ENCODE measurements around the gene SLC7A5.

The SLC7A5 gene

DNA sequence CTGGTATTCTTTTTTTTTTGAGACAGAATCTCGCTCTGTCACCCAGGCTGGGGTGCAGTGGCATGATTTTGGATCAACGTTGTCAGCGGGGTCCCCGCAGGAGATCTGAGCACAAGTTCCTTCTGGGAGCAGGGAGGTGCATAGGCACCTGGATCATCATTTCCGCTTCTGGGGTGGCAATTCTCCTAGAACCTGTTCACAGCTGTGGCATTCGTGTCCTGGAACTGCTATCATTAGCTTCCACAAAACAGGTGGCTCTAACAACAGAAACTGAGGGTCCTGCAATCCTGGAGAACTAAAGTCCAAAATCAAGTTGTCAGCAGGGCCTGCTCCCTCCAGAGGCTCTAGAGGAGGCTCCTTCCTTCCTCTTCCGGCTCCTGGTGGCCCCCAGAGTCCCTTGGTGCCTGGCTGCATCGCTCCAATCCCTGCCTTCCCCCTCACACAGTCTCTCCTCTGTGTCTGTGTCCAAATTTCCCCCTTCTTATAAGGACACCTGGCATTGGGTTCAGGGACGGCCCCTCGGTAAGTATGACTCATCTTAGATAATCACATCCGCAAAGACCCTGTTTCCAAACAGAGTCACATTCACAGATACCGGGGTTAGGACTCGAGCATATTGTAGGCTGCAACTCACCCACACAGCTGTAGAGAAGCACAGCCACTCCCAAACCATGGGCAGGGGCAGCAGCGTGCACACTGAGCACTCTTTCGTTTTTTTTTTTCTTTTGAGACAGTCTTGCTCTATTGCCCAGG, 60.0 kb downstream of the SLC7A5 start:
- no peak for DNase-seq (ENCODE audit: insufficient read length, low spot score)
- TF ChIP-seq POLR2A (IDR thresholded peaks at IDR 0.05; ENCODE audit: low read depth, low read length) = no peak
- no peak for FAIRE-seq

DNA sequence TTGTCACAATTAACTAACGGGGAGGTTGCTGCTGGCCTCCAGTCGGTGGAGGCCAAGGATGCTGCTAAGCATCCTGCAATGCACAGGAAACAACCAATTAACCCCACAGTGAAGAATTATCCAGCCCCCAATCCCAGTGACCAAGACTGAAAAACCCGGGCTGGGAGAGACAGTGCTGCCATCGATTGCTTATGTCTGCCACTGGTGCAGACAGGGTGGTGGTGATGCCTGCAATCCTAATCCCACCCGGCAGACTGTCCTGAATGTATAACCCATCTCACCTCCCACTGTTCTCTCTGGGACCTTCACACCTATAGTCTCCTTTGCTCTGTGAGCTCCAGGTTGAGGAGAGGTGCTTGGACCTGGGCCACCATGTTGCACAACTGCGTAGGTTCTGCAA, 61.2 kb downstream of the SLC7A5 start:
- TF ChIP-seq POLR2A (IDR thresholded peaks at IDR 0.05; ENCODE audit: low read depth, low read length) = no peak
- DNase-seq (ENCODE audit: insufficient read length, low spot score) (no peak), FAIRE-seq (no peak)

DNA sequence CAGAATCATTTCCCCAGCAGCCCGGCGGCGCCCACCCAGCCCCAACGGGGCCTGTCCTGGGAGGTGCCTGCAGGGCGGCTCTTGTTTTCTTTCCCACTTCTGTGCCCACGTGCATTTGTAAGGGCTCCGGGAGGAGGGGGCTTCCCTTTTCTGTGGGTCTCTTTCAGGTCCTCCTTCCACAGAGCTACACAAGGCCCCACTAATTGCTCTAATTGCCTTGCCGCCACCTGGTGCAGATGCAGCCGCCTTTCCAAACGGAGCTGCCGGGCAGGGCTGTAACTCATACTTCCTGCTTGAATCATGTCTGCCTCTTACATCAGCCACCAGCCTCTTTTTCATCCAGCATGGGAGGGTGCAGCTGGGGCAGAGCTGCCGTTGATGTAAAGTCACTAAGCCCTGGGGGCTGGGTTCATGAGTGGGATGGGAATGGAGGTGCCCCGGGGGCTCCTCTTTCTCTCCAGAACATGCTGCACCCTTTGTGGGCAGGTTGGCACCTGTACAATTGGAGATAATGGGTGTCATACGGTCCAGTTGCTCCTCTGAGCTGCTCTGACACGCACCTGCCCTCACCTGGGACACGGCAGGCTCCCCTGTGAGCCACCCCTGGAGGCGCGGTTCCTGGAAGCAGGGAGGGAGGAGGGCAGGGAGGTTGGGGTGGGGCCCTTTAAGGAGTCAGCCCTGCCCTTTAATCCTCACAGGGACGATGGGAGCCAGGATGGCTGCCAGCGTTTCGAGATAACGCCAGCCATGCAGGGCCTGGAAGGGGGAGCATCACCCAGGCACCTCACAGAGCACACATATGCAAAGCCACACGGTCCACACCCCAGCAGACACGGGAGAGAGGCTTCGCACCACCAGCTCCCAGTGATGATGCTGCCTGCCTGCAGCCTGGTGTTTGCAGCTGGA, 62.4 kb downstream of the SLC7A5 start:
- DNase-seq (ENCODE audit: insufficient read length, low spot score) (peak; percentile 73), FAIRE-seq (no peak)
- no peak; the same call in 1 of the 2 replicates for TF ChIP-seq POLR2A (IDR thresholded peaks at IDR 0.05; ENCODE audit: low read depth, low read length)

DNA sequence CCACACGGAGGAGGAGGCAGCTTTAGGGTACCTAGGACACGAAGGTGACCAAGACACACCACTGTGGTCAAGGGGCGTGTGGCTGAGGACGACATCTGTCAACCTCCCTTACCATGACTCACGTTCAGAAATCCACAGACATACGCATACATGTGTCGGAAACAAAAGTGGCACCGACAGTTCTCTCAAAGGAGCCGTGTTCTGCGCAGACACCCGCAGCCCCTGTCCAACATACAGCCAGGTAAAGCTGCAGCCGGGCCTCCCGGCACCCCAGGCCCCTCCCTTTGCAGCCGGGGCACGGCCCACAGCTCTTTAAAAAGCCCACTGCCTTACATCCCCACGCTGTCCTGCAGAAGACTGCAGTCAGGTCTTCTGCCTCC, 63.1 kb downstream of the SLC7A5 start:
- FAIRE-seq = no peak
- DNase-seq (ENCODE audit: insufficient read length, low spot score) = no peak
- no peak for TF ChIP-seq POLR2A (IDR thresholded peaks at IDR 0.05; ENCODE audit: low read depth, low read length)

DNA sequence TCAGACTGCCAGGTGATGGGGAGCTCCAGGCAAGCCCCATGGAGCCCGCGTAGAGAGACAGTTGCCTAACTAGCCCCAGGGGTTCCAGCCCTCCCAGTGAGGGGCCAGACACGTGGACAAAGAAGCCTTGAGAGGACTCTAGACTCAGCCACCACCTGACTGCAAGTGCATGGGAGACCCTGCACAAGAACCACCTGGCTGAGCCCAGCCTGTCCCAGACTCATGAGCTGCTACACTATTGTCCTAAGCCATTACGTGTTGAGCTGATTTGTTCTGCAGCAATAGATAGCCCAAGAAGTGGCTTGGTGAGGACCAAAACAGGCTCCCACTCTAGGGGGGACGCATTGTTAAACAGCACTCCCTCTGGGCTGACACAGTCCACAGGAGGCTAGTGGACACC, 65.9 kb downstream of the SLC7A5 start:
- TF ChIP-seq POLR2A (IDR thresholded peaks at IDR 0.05; ENCODE audit: low read depth, low read length) = no peak
- FAIRE-seq (no peak), DNase-seq (ENCODE audit: insufficient read length, low spot score) (no peak)

DNA sequence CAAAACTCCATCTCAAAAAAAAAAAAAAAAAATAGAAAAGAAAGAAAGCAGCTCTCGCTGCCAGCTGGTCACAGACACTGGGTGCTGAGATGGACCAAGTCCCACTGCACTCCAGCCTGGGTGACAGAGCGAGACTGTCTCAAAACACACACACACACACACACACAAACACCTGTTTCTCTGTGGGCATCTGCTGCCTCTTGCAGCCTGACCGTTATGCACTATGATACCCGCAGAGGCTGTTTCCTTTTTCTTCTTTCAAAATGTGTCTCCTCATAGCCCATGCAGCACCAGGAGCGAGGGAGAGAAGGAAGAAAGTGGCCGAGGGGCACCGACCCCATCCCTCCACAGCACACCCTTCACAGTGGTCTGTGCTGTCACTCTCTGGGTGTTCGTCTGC, 66.6 kb downstream of the SLC7A5 start:
- no peak for FAIRE-seq
- no peak for TF ChIP-seq POLR2A (IDR thresholded peaks at IDR 0.05; ENCODE audit: low read depth, low read length)
- DNase-seq (ENCODE audit: insufficient read length, low spot score) = no peak

DNA sequence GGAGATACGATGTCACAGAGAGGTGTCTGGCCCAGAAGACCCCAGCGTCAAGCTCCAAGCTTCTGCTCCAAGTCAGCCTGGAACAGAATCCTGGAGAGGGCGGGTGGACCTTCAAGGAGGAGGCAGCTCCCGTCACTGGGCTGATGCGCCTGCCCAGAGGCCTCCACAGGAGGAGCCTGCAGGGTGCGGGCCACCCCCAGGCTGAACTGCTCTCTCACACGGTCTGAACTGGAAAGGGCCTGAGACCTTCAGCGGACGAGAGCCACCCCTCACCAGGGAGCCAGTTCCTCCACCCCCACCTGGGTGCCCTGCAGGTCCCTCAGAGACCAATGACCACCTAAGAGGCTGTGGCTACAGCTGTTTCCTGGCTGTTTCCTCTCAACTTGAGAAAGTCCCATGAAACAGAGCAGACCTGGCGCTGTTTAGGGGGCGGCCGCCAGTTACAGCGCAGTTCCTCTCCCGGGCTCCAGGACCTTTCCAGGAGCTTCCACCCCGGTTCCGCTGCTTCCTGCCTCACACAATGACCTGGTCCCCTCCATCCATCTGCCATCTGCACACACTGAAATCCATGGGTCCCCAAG, 67.5 kb downstream of the SLC7A5 start:
- TF ChIP-seq POLR2A (IDR thresholded peaks at IDR 0.05; ENCODE audit: low read depth, low read length) = no peak

DNA sequence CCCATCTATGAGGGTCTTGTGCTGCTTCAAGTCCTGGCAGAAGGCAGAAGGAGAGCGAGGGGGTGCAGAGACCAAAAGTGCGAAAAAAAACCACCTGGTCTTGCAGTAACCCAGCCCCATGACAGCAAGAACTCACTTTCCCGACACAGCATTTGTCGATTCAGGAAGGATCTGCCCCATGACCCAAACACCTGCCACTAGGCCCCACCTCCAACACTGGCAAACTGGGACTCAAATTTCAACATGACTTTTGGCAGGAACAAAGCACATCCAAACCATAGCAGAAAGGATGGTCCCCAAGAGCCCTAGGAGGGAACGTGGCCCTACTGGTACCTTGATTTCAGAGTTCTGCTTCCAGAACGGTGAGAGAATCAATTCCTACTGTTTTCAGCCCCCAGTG, 68.8 kb downstream of the SLC7A5 start:
- FAIRE-seq = no peak

More for the DNA sequence above, 67.5 kb downstream of the SLC7A5 start:
- no peak for FAIRE-seq
- DNase-seq (ENCODE audit: insufficient read length, low spot score) = no peak

DNA sequence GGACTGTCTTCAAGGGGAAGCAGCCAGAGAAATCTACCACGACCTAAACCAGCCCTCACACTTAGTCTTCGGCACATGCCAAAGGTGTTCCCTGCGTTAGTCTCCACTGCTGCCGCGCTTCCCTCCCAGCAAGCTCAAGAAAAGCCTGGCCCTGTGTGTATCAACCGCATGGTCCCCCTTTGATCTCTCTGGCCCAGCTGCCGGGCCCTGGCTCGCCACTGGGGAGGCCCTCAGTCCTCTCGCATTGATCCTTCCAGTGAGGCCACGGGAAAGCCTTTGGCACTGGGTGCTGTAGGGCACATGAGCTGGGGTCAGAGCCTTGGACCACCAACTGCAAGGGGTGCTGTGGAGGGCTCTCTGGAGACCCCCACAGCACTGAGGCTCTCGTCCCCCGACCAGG, 74.0 kb downstream of the SLC7A5 start:
- DNase-seq (ENCODE audit: insufficient read length, low spot score) = no peak
- no peak for TF ChIP-seq POLR2A (IDR thresholded peaks at IDR 0.05; ENCODE audit: low read depth, low read length)
- FAIRE-seq = no peak

More for the DNA sequence above, 68.8 kb downstream of the SLC7A5 start:
- no peak for TF ChIP-seq POLR2A (IDR thresholded peaks at IDR 0.05; ENCODE audit: low read depth, low read length)
- DNase-seq (ENCODE audit: insufficient read length, low spot score) = no peak

DNA sequence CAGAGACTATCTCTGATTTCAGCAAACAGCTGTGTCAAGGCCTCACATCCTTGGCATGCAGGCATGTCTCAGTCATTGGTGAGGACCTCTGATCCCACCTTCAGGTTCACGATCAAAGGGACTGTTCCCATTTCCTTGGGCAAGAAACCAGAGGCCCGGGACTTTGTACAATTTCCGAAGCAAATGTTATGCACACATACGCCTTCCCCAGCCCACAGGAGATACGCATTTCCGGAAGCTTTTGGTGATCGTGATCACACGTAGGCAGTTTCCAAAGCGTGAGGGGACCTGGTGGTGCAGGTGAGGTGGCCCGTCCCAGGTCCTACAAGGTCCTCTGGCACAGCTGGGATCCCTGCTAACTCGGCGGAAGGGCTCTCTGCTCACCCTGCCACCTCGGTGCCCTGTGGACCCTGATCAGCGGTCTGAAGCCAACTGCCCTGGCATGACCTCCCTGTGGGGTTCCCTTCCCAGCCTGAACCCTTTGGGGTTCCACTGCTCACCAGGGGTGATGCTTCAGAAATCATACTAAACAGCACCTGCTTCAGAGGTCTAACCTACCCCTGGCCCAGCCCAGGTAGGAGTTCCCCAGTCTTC, 74.7 kb downstream of the SLC7A5 start:
- no peak for TF ChIP-seq POLR2A (IDR thresholded peaks at IDR 0.05; ENCODE audit: low read depth, low read length)
- FAIRE-seq (no peak), DNase-seq (ENCODE audit: insufficient read length, low spot score) (no peak)

DNA sequence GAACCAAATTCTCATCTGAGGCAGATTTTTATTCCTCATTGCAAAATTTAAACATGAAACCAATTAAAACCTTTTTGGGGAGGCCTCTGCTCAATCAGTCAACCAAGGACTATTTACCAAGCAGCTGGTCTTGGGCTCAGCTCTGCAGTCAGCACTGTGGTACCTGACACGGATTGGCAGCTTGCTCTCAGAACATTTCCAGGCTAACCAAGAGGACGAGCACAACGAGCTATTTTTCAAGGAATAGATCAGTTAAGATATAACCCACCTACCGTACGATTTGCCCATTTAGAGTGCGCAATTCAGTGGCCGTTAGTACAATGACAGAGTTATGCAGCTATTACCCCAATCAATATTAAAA, 77.1 kb downstream of the SLC7A5 start:
- no peak for TF ChIP-seq POLR2A (IDR thresholded peaks at IDR 0.05; ENCODE audit: low read depth, low read length)
- DNase-seq (ENCODE audit: insufficient read length, low spot score) = no peak
- no peak for FAIRE-seq

DNA sequence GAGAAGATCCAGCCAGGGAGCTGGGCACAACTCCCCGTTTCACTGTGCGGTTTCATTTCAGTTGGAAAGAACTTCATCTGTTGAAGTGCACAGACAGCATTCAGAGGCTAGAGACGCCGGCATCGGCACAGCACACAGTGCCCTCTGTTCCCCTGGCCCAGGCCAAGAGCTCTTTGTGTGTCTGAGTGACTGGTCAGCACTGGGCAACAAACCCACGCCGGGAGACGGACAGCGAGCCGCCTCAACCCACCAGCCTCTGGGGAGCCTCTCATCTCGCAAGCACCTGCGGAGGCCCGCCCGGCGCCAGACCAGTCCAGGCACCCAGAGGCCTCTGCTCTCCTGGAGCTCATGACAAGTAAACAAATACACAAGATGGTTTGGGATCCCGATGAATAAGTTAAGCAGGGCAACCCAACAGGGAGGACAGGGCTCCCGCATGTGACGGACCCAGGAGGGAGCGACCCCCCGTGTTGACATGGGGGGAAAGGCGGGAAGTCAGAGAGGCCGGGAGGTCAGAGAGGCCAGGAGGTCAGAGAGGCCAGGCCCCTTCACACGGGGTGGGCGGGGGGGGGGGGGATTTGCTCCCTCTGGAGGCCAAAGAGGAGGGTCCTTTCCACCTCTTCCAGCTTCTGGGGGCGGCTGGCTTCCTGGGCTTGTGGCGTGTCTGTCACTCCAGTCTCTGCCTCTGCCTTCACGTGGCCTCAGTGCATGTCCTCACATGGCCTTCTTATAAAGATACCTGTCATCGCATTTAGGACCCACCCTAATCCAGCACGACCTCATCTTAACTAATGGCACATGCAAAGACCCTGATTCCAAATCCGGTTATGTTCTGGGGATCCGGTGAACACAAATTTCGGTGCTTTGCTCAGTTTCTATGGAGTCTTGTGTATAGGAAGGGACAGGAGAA, 77.8 kb downstream of the SLC7A5 start:
- TF ChIP-seq POLR2A (IDR thresholded peaks at IDR 0.05; ENCODE audit: low read depth, low read length) = no peak
- FAIRE-seq = no peak
- no peak for DNase-seq (ENCODE audit: insufficient read length, low spot score)

Data from H54 (cell line).